B cell (primary cell): ENCODE measurements around the gene MDGA2.

ENCODE experiments used
- CTCF ChIP-seq: fragments of 200-600 bp; IDR thresholded peaks from one replicate; pipeline ENCODE4 v1.8.0; 2022; ENCODE audit warnings: antibody characterized with exemption, mild to moderate bottlenecking
- EZH2 ChIP-seq: IDR thresholded peaks from 2 replicates; pipeline ENCODE4 v1.6.1; 2012; ENCODE audit warnings: borderline replicate concordance, low read depth, mild to moderate bottlenecking, moderate library complexity, low read length; ENCODE audit not compliant: insufficient read depth, poor library complexity, severe bottlenecking

GRCh38 chr14:47438650-47439140, 236.7 kb downstream of the MDGA2 start:
- TF ChIP-seq CTCF, result no peak
- no peak for TF ChIP-seq EZH2
